Gastrocnemius medialis (tissue), 4 donors: Measurements from ENCODE around the gene ODF2.

Experiments
- POLR2A ChIP-seq, 2 donors: fragments of 450-650 bp; IDR thresholded peaks; one replicate each; pipeline ENCODE4 v1.6.1; 2017; ENCODE audit warnings: antibody characterized with exemption in 2 of 2, mild to moderate bottlenecking in 2 of 2, moderate library complexity in 2 of 2
- TF ChIP-seq, protein P1 (sequence below), 5 experiments: fragments of 450-650 bp in 3 of 5; fragments of 200-600 bp in 2 of 5; sonication (generic) in 2 of 5; IDR thresholded peaks in 4 of 5; conservative IDR thresholded peaks in 1 of 5; 1 replicate in 4 of 5; 2 replicates in 1 of 5; pipeline ENCODE4 v1.5.1; 2016 to 2019; ENCODE audit warnings: antibody characterized with exemption in 5 of 5, mild to moderate bottlenecking in 3 of 5, moderate library complexity in 3 of 5

GRCh38 chr9:128421482-128421996, 34.3 kb upstream of the ODF2 start:
- TF ChIP-seq, protein P1, sequence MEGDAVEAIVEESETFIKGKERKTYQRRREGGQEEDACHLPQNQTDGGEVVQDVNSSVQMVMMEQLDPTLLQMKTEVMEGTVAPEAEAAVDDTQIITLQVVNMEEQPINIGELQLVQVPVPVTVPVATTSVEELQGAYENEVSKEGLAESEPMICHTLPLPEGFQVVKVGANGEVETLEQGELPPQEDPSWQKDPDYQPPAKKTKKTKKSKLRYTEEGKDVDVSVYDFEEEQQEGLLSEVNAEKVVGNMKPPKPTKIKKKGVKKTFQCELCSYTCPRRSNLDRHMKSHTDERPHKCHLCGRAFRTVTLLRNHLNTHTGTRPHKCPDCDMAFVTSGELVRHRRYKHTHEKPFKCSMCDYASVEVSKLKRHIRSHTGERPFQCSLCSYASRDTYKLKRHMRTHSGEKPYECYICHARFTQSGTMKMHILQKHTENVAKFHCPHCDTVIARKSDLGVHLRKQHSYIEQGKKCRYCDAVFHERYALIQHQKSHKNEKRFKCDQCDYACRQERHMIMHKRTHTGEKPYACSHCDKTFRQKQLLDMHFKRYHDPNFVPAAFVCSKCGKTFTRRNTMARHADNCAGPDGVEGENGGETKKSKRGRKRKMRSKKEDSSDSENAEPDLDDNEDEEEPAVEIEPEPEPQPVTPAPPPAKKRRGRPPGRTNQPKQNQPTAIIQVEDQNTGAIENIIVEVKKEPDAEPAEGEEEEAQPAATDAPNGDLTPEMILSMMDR (IDR thresholded peaks at IDR 0.05 in 4 of 5, conservative IDR thresholded peaks at IDR 0.05 in 1 of 5), result no peak
- TF ChIP-seq POLR2A (IDR thresholded peaks at IDR 0.05), result no peak
